ELR (cell line): Measurements from ENCODE around the gene CCDC57.
A peak's percentile ranks its signal among the peaks of the same experiment; 100 is the strongest.
"Not testable (repeated sequence)": the region's sequence is repeated elsewhere in the genome, so short reads cannot be mapped to it uniquely, and the experiment has no call there.

Experiments
- DNase-seq: peaks from one replicate; pipeline ENCODE4 v3.0.0-alpha.2; 2015; ENCODE audit warnings: low read depth

Gene CCDC57

GRCh38 chr17:82152556-82153294 is 59.9 kb downstream of the CCDC57 start:
- no peak for DNase-seq

GRCh38 chr17:82152114-82152513 is 60.5 kb downstream of the CCDC57 start:
- no peak for DNase-seq

GRCh38 chr17:82151106-82151957 is 61.3 kb downstream of the CCDC57 start:
- DNase-seq, result no peak

- peak; percentile 30 for DNase-seq
Observed at GRCh38 chr17:82149401-82150099, 63.1 kb downstream of the CCDC57 start.

GRCh38 chr17:82148997-82149396 is 63.6 kb downstream of the CCDC57 start:
- no peak for DNase-seq

- no peak for DNase-seq
Observed at GRCh38 chr17:82148011-82148410, 64.6 kb downstream of the CCDC57 start.

- DNase-seq, result no peak
Observed at GRCh38 chr17:82146663-82147654, 65.7 kb downstream of the CCDC57 start.

- no peak for DNase-seq
Observed at GRCh38 chr17:82145550-82146155, 67.0 kb downstream of the CCDC57 start.

- no peak for DNase-seq
Observed at GRCh38 chr17:82143333-82143732, 69.3 kb downstream of the CCDC57 start.

GRCh38 chr17:82139961-82140360 is 72.7 kb downstream of the CCDC57 start:
- not testable (repeated sequence) for DNase-seq

- no peak for DNase-seq
Observed at GRCh38 chr17:82138511-82138992, 74.1 kb downstream of the CCDC57 start.

GRCh38 chr17:82134101-82134500 is 78.5 kb downstream of the CCDC57 start:
- no peak for DNase-seq

GRCh38 chr17:82133166-82133953 is 79.3 kb downstream of the CCDC57 start:
- peak; percentile 44 for DNase-seq

GRCh38 chr17:82129095-82129494 is 83.5 kb downstream of the CCDC57 start:
- peak; percentile 23 for DNase-seq

GRCh38 chr17:82128287-82128686 is 84.4 kb downstream of the CCDC57 start:
- no peak for DNase-seq

GRCh38 chr17:82127704-82128103 is 84.9 kb downstream of the CCDC57 start:
- no peak for DNase-seq

GRCh38 chr17:82127315-82127595 is 85.4 kb downstream of the CCDC57 start:
- DNase-seq, result no peak

GRCh38 chr17:82126556-82127314 is 85.9 kb downstream of the CCDC57 start:
- DNase-seq, result no peak

- DNase-seq, result no peak
Observed at GRCh38 chr17:82124101-82124500, 88.5 kb downstream of the CCDC57 start.
